Stimulated activated CD4-positive, alpha-beta T cell treated with anti-CD3 and anti-CD28 coated beads, TNF-alpha, amount 100 ng/mL, for 1 hour (primary cell): Measurements from ENCODE around the gene MLXIPL.
"Not testable (repeated sequence)": the region's sequence is repeated elsewhere in the genome, so short reads cannot be mapped to it uniquely, and the experiment has no call there.

Experiments used
- DNase-seq, 3 donors: peaks; one replicate each; pipeline ENCODE4 v3.0.0-alpha.2; 2020; ENCODE audit warnings: low read depth in 3 of 3, low spot score in 1 of 3

The MLXIPL gene

GRCh38 chr7:73555411-73555982 is 68.8 kb downstream of the MLXIPL start:
- no peak for DNase-seq

GRCh38 chr7:73550093-73550492 is 74.2 kb downstream of the MLXIPL start:
- not testable (repeated sequence) for DNase-seq

GRCh38 chr7:73549176-73549575 is 75.1 kb downstream of the MLXIPL start:
- no peak for DNase-seq

- no peak for DNase-seq
Observed at GRCh38 chr7:73547841-73548240, 76.5 kb downstream of the MLXIPL start.

- no peak for DNase-seq
Observed at GRCh38 chr7:73544678-73545077, 79.6 kb downstream of the MLXIPL start.
